ENCODE results near the gene APOL1. TPM values are rescaled to one million over a fixed set of nuclear protein-coding genes. Genes with fewer than 3 reads are reported as not detected.
A peak's percentile ranks its signal among the peaks of the same experiment; 100 is the strongest.

Gene APOL1
- total and polyA plus RNA-seq, 7 donors, result 6.6 to 64.0 (median 16.0) TPM

DNA sequence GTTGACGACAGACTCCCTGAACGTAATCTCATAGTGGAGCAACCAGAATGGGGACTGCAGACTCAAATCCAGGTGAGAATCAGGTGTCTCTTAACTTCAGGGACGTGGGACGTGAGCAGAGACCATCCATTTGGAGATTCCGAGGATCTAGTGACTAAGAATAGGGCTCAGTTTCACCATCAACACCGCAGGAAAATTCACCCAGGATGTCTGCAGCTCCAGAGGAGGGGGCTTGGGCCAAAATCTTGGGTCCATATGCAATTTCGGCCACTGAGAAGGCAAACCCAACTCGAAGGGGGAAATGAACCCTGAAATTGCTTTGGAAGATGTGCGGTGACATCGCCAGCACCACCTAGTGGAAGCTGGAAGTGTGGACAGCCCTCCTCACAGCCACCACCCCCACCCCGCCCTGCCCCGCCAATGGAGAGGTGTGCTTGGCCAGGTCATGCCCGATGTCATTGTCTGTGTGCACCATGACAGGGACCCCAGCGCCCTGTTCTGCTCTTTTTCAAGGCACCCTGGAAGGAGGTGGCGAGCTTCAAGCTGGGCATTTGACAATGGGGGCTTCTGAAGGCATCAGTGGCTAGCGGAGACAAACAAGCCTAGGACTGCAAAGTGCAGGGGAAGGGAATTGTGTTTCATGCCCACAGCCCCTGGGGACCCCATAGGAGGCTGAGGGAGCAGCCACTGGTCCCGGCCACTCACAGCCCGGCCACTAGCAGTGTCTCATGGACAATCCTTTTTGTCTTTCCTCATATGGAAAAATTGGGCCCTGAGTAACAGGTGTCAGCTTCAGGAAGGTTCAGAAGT, 24.8 kb downstream of the APOL1 start:
- Histone ChIP-seq H3K4me1 (peaks cover 0 to 29% (median 6%) of the 10 kb centered on the region in 4 donors), H3K36me3 (peaks cover 11 to 24% (median 20%) of the 10 kb centered on the region in 4 donors), H3K4me3 (no peak overlapping the region), H3K9me3 (no peaks in the 10 kb centered on the region), H3K27ac (peak overlapping the region; percentile 48 to 64 (median 54)), H3K27me3 (no peaks in the 10 kb centered on the region)
- intact Hi-C loops (cut with DNase I), result loop anchor here (2.0 to 5.0 kb wide), 3 partner anchors 39 to 130 kb away; partner anchors contain the start of gene APOL2
- DNase-seq, result peak; percentile 81
- WGBS, 2 donors, result 23 to 35% methylated on average over 18 of the region's 18 CpGs
- TF ChIP-seq, protein P1, sequence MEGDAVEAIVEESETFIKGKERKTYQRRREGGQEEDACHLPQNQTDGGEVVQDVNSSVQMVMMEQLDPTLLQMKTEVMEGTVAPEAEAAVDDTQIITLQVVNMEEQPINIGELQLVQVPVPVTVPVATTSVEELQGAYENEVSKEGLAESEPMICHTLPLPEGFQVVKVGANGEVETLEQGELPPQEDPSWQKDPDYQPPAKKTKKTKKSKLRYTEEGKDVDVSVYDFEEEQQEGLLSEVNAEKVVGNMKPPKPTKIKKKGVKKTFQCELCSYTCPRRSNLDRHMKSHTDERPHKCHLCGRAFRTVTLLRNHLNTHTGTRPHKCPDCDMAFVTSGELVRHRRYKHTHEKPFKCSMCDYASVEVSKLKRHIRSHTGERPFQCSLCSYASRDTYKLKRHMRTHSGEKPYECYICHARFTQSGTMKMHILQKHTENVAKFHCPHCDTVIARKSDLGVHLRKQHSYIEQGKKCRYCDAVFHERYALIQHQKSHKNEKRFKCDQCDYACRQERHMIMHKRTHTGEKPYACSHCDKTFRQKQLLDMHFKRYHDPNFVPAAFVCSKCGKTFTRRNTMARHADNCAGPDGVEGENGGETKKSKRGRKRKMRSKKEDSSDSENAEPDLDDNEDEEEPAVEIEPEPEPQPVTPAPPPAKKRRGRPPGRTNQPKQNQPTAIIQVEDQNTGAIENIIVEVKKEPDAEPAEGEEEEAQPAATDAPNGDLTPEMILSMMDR (IDR thresholded peaks at IDR 0.05), result peak; percentile 70 to 77 (median 75)
- TF ChIP-seq EP300 (IDR thresholded peaks at IDR 0.05), result no peak
- peak in 2 of 4 donors; percentile 68 to 71 for TF ChIP-seq POLR2AphosphoS5 (IDR thresholded peaks at IDR 0.05)
- no peak for TF ChIP-seq POLR2A (IDR thresholded peaks at IDR 0.05)

GRCh38 chr22:36279219-36279666, 26.3 kb downstream of the APOL1 start:
- H3K27me3 ChIP-seq, result no peaks in the 10 kb centered on the region
- intact Hi-C loops (cut with DNase I), result loop anchor here (2.0 to 5.0 kb wide), 2 partner anchors 84 to 132 kb away; no protein-coding TSS in a partner anchor
- peaks cover 0 to 29% (median 6%) of the 10 kb centered on the region in 4 donors for H3K4me1 ChIP-seq
- peak in 2 of 4 donors; percentile 47 to 60 for TF ChIP-seq POLR2AphosphoS5 (IDR thresholded peaks at IDR 0.05)
- TF ChIP-seq, protein P1 (IDR thresholded peaks at IDR 0.05), result no peak
- peaks cover 23 to 39% (median 36%) of the 10 kb centered on the region in 4 donors for H3K36me3 ChIP-seq
- peak overlapping the region; percentile 39 to 64 (median 54) for H3K27ac ChIP-seq
- WGBS, 2 donors, result 82 to 84% methylated on average over 8 of the region's 8 CpGs
- H3K4me3 ChIP-seq, result no peak overlapping the region
- no peak for DNase-seq
- no peaks in the 10 kb centered on the region for H3K9me3 ChIP-seq

DNA sequence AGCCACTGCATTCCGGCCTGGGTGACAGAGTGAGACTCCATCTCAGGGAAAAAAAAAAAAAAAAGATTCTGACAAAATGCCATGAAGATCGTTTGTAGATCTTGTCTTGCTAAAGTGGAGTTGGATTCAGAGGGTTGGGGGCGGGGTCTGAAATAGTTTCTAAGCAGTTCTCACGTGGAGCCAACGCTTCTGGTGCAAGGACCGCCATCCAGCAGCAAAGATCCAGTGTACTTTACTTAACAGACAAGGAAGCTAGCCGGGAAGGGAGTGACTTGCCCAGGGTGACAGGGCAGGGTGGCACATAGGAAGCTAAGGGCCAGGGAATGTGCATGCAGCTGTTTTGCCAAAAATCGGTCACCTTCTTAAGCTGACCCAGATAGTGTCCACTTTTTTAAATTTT, 27.4 kb downstream of the APOL1 start:
- WGBS, 2 donors, result 67 to 69% methylated on average over 8 of the region's 8 CpGs
- H3K9me3 ChIP-seq, result no peaks in the 10 kb centered on the region

GRCh38 chr22:36281781-36282327, 28.9 kb downstream of the APOL1 start:
- peaks cover 44 to 65% (median 62%) of the 10 kb centered on the region in 4 donors for H3K36me3 ChIP-seq
- no peaks in the 10 kb centered on the region for H3K27me3 ChIP-seq
- H3K4me1 ChIP-seq, result peaks cover 0 to 50% (median 23%) of the 10 kb centered on the region in 4 donors
- peak overlapping the region in 3 of 4 donors; percentile 10 to 64 (median 58) for H3K27ac ChIP-seq
- peak; percentile 59 for DNase-seq
- peak in 1 of 4 donors; percentile 33 for TF ChIP-seq POLR2AphosphoS5 (IDR thresholded peaks at IDR 0.05)
- TF ChIP-seq EP300 (IDR thresholded peaks at IDR 0.05), result no peak
- TF ChIP-seq POLR2A (IDR thresholded peaks at IDR 0.05), result no peak
- 87 to 88% methylated on average over 14 of the region's 14 CpGs for WGBS, 2 donors
- no peak overlapping the region for H3K4me3 ChIP-seq
- intact Hi-C loops (cut with DNase I), result no loop called here
- no peaks in the 10 kb centered on the region for H3K9me3 ChIP-seq

More for the DNA sequence above, 27.4 kb downstream of the APOL1 start:
- H3K4me1 ChIP-seq, result peaks cover 0 to 36% (median 9%) of the 10 kb centered on the region in 4 donors
- H3K27ac ChIP-seq, result peak overlapping the region; percentile 34 to 64 (median 54)
- TF ChIP-seq POLR2AphosphoS5 (IDR thresholded peaks at IDR 0.05) (peak in 3 of 4 donors; percentile 10 to 17 (median 14)), EP300 (IDR thresholded peaks at IDR 0.05) (no peak)
- no peaks in the 10 kb centered on the region for H3K27me3 ChIP-seq
- H3K4me3 ChIP-seq, result no peak overlapping the region
- DNase-seq, result peak; percentile 83
- peaks cover 34 to 50% (median 47%) of the 10 kb centered on the region in 4 donors for H3K36me3 ChIP-seq
- intact Hi-C loops (cut with DNase I), result no loop called here

DNA sequence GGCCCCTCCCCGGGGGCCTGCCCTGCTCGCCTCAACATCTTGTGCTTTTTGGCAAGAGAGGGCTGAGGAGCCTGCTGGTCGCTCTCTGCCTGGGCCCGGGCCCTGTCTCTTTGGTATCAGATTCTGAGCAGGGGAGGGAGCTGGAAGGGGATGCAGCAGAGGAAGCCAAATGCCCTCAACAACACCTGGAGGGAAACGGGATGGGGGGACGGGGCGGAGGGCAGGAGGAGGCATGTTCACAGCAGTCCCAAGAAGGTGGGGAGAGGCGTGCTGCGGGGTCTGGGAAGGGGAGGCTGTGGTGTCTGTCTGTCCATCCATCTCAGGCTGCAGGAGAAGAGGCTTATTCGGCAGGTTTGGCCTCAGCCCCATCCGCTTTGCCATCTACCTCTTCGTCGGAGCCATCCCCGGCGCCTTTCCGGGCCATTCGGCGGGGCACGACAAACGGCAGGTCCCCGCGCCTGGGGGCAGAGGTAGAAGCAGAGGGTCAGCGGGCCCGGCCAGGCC, 29.4 kb downstream of the APOL1 start:
- intact Hi-C loops (cut with DNase I), result no loop called here

More for the DNA sequence above, 29.4 kb downstream of the APOL1 start:
- H3K4me3 ChIP-seq, result no peak overlapping the region
- DNase-seq, result peak; percentile 65
- WGBS, 2 donors, result 91 to 92% methylated on average over 24 of the region's 24 CpGs
- no peaks in the 10 kb centered on the region for H3K9me3 ChIP-seq
- H3K27me3 ChIP-seq, result no peaks in the 10 kb centered on the region
- peaks cover 48 to 70% (median 67%) of the 10 kb centered on the region in 4 donors for H3K36me3 ChIP-seq
- peak overlapping the region; percentile 4 to 64 (median 34) for H3K27ac ChIP-seq
- TF ChIP-seq POLR2A (IDR thresholded peaks at IDR 0.05), result no peak
- no peak for TF ChIP-seq POLR2AphosphoS5 (IDR thresholded peaks at IDR 0.05)
- no peak for TF ChIP-seq EP300 (IDR thresholded peaks at IDR 0.05)
- TF ChIP-seq, protein P1 (IDR thresholded peaks at IDR 0.05), result no peak
- peaks cover 0 to 52% (median 27%) of the 10 kb centered on the region in 4 donors for H3K4me1 ChIP-seq
